GM21447 (cell line): ENCODE measurements around the gene POLRMT.
"Not testable (repeated sequence)": the region's sequence is repeated elsewhere in the genome, so short reads cannot be mapped to it uniquely, and the experiment has no call there.

Experiments
- ATAC-seq: cut with Tn5 transposase; IDR thresholded peaks from one replicate; pipeline ENCODE4 v1.9.1; 2021; ENCODE audit not compliant: unreplicated experiment

The POLRMT gene

GRCh38 chr19:633068-633785 lies at the start of gene POLRMT:
Gene POLRMT (minus strand): TSS chr19:633537. CDS start chr19:633512, 25 bp downstream.
- ATAC-seq: peak; percentile 70

- ATAC-seq: no peak
Measured at GRCh38 chr19:682678-683320, 49.5 kb upstream of the POLRMT start.

GRCh38 chr19:681029-682019 lies 48.0 kb upstream of the POLRMT start:
- no peak for ATAC-seq

GRCh38 chr19:680287-681028 lies 47.1 kb upstream of the POLRMT start:
- ATAC-seq: peak; percentile 56

GRCh38 chr19:679418-680286 lies 46.3 kb upstream of the POLRMT start:
- ATAC-seq: no peak

GRCh38 chr19:678791-679388 lies 45.6 kb upstream of the POLRMT start:
- no peak for ATAC-seq

- ATAC-seq: no peak
Measured at GRCh38 chr19:677601-678436, 44.5 kb upstream of the POLRMT start.

GRCh38 chr19:677201-677600 lies 43.9 kb upstream of the POLRMT start:
- no peak for ATAC-seq

GRCh38 chr19:676339-677105 lies 43.2 kb upstream of the POLRMT start, which contains the start of gene FSTL3:
Gene FSTL3 (plus strand): TSS chr19:676392. CDS start chr19:676424, 32 bp downstream.
- ATAC-seq: no peak

- ATAC-seq: no peak
Measured at GRCh38 chr19:676007-676338, 42.6 kb upstream of the POLRMT start.

- ATAC-seq: no peak
Measured at GRCh38 chr19:674282-675151, 41.2 kb upstream of the POLRMT start.

GRCh38 chr19:670609-671075 lies 37.3 kb upstream of the POLRMT start:
- no peak for ATAC-seq

GRCh38 chr19:668675-669434 lies 35.5 kb upstream of the POLRMT start:
- ATAC-seq: not testable (repeated sequence)

GRCh38 chr19:666985-667573 lies 33.7 kb upstream of the POLRMT start:
- ATAC-seq: not testable (repeated sequence)

GRCh38 chr19:664913-665443 lies 31.6 kb upstream of the POLRMT start:
- ATAC-seq: no peak
